Erythroblast (primary cell): ENCODE results near the gene DMPK.
A peak's percentile ranks its signal among the peaks of the same experiment; 100 is the strongest.
"Not testable (repeated sequence)": the region's sequence is repeated elsewhere in the genome, so short reads cannot be mapped to it uniquely, and the experiment has no call there.

ENCODE experiments used
- DNase-seq, 2 experiments: peaks; one replicate each; lab custom pipeline; 2025; lab: John Stamatoyannopoulos, UW
- GATA1 ChIP-seq: IDR thresholded peaks from 2 replicates; pipeline ENCODE4 v1.6.1; 2011; ENCODE audit warnings: low read depth, mild to moderate bottlenecking, control low read depth, low read length, moderate library complexity
- POLR2A ChIP-seq: IDR thresholded peaks from 2 replicates; pipeline ENCODE4 v1.6.1; 2011; ENCODE audit warnings: mild to moderate bottlenecking, low read length

The DMPK gene

GRCh38 chr19:45742969-45743368, 39.3 kb downstream of the DMPK start:
- DNase-seq = no peak
- TF ChIP-seq GATA1 (no peak), POLR2A (no peak)

DNA sequence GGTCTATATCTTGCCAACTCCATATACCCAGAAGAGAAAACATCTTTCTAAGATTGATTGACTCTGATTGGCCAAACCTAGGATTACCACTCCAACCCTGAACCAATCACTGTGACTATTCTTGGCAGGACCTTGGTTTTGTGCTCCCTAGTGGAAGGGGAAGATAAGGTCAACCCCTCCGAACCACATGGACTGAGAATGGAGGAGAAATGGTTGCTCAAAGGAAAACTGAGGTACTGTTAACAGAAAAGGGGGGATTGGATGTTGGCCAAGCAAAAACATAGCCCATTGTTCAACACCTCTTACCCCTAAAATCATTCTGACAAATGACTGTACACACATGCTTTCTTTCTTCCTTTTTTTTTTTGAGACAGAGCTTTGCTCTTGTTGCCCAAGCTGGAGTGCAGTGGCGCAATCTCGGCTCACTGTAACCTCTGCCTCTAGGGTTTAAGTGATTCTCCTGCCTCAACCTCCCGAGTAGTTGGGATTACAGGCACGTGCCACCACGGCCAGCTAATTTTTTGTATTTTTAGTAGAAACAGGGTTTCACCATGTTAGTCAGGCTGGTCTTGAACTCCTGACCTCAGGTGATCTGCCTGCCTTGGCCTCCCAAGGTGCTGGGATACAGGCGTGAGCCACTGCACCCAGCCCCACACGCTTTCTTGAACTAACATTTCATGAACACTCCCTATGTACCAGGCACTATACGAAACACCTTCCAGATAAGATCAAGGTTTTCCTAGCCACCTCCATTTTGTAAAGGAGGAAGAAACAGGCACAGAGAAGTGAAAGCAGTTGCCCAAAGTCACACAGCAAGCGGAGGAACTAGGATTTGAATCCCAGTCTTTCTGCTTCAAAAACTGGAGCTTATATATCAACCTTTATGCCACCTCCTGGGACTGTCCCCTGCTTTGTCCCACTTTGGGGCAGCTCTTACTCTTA, 42.5 kb downstream of the DMPK start:
- TF ChIP-seq POLR2A (no peak), GATA1 (no peak)
- DNase-seq = peak in 1 of 2 experiments; percentile 26

GRCh38 chr19:45733160-45733810, 49.0 kb downstream of the DMPK start, which contains the start of gene MEIOSIN:
MEIOSIN (plus strand) TSS chr19:45733439; CDS start chr19:45735377, 1,938 bp downstream.
- TF ChIP-seq POLR2A (no peak), GATA1 (no peak)
- no peak for DNase-seq

GRCh38 chr19:45730368-45731288, 51.7 kb downstream of the DMPK start, which contains the start of gene FBXO46:
FBXO46 (minus strand) TSS chr19:45730896; CDS start chr19:45713495, 17,401 bp downstream.
- TF ChIP-seq GATA1 = no peak
- peak; percentile 75 for TF ChIP-seq POLR2A

DNA sequence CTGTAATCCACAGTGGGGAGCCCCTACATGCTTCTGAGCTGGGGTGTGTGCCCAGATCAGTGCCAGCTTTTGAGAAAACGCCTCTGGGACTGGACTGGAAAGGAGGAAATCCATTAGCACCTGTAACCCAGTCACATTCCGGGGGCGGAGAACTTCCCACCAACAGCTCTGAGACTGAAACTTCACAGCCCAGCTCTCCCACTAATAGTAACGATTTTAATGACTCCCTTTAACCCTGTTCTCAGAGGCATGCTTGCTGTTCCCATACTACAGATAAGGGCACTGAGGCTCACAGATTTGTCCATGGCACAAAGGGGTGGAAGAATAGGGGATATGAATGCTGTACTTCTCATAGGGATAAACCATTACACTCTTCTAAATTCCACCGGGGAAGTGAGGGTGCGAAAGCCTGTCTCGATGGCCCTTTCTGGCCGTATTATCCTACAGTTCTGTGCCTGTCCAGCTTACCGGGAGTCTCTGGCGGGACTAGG, 52.4 kb downstream of the DMPK start:
- DNase-seq = no peak
- TF ChIP-seq POLR2A (no peak), GATA1 (no peak)

More at GRCh38 chr19:45730368-45731288, 51.7 kb downstream of the DMPK start, which contains the start of gene FBXO46:
- peak; percentile 96 for DNase-seq

DNA sequence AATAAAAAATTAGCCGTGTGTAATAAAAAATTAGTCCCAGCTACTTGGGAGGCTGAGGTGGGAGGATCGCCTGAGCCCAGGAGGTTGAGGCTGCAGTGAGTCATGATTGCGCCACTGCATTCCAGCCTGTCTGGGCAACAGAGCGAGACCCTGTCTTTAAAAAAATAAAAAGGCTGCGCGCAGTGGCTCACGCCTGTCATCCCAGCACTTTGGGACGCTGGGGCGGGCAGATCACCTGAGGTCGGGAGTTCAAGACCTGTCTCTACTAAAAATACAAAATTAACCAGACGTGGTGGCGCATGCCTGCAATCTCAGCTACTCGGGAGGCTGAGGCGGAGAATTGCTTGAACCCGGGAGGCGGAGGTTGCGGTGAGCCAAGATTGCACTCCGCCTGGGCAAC, 53.6 kb downstream of the DMPK start:
- not testable (repeated sequence) for DNase-seq

DNA sequence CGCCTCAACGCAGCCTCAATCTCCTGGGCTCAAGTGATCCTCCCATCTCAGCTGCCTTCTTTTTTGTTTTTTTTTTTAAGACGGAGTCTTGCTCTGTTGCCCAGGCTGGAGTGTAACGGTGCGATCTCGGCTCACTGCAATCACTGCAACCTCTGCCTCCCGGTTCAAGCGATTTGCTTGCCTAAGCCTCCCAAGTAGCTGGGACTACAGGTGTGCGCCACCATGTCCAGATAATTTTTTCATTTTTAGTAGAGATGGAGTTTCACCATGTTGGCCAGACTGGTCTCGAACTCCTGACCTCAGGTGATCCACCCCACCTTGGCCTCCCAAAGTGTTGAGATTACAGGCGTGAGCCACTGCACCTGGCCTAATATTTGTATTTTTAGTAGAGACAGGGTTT, 62.2 kb downstream of the DMPK start:
- DNase-seq = not testable (repeated sequence)
